ENCODE measurements around the gene EPHA10.

EPHA10 gene

DNA sequence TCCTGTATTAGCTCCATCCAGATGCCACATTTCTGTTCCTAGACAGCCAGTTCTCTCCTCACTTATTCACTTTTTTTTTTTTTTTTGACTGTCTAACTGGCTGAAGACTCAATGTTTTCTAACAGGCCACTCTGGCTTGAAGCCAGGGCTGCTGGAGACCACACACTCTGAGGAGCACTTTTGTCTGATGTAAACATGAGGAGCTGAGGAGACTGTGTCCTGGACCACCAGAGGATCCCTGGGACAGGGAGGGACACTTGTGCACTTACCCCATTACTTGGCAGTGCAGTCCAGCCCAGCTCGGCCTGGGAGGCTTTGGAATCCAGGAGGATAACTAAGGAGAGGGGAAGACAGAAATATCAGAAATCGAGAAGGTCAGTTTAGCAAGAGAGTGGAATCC is 2.4 kb downstream of the EPHA10 start:
- no peak for DNase-seq (ENCODE audit: low read depth in 1 of 2, low spot score in 1 of 2)
- TF ChIP-seq JUND (IDR thresholded peaks at IDR 0.05; ENCODE audit: low read depth): no peak
- in situ Hi-C loops (cut with HindIII; ENCODE audit: low pct_unique_long_range_greater_than_20kb, low sequenced_read_pairs): no loop called here

DNA sequence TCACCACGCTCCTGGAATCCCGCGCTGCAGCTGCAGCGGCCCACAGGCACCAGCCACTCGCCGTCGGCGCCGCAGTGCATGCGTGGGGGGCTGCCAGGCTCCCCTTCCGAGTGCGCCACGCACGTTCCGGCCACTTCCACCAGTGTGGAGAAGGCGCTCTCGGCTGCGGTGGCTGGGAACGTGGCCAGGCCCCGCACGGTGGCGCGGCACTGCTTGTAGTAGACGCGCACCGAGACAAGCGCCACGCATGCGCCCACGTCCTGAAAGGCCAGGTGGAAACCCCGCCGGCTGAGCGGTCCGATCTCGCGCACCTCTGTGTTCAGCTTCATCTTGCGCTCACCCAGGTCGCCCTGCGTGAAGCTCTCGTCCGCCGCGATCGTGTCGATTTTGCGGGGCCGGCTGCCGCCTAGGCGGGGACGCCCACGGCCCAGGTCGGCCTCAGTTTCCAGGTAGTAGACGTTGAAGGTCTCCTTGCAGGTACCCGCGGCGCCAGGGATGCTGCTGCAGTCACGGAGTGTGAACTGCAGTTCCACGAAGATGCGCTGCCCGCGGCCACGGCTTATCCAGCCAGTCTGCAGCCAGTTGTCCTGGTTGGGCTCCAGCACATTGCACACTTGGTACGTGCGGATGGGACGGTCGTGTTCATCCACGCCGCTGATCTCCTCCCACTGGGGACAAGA is 3.4 kb downstream of the EPHA10 start:
- in situ Hi-C loops (cut with HindIII; ENCODE audit: low pct_unique_long_range_greater_than_20kb, low sequenced_read_pairs): no loop called here
- TF ChIP-seq JUND (IDR thresholded peaks at IDR 0.05; ENCODE audit: low read depth): no peak
- no peak for DNase-seq (ENCODE audit: low read depth in 1 of 2, low spot score in 1 of 2)

- no peak for TF ChIP-seq JUND (IDR thresholded peaks at IDR 0.05; ENCODE audit: low read depth)
- in situ Hi-C loops (cut with HindIII; ENCODE audit: low pct_unique_long_range_greater_than_20kb, low sequenced_read_pairs): no loop called here
- no peak for DNase-seq (ENCODE audit: low read depth in 1 of 2, low spot score in 1 of 2)
Measured at GRCh38 chr1:37759451-37759850, 5.5 kb downstream of the EPHA10 start.

DNA sequence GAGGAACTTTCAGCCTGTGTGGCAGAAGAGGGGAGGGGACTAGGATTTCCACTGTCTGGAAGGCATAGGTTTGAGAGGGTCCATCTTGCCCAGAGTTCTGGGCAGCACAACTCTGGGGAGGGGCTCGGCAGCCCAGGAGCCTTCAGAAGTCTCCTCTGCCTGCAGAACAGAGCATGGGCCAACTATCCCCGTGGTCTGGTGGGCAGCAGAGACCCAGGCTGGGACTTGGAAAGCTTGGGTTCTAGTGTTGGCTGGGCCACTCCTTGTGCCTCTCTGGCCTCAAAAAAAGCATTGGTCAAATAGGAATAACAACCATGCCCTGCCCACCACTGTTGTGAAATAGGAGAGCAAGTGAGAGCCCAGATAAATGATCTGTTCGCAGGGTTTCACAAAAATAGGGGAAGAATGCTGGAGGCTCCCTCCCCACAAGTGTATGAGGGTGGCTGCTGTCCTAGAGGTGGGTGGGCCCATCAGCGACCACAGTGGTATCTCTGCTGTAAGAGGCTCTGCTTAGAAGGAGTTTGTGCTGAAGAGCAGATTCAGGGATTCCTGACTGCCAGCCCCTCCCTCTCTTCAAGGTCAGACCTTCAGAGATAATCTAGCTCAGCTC is 8.9 kb downstream of the EPHA10 start:
- no peak for DNase-seq (ENCODE audit: low read depth in 1 of 2, low spot score in 1 of 2)
- in situ Hi-C loops (cut with HindIII; ENCODE audit: low pct_unique_long_range_greater_than_20kb, low sequenced_read_pairs): no loop called here
- no peak for TF ChIP-seq JUND (IDR thresholded peaks at IDR 0.05; ENCODE audit: low read depth)

GRCh38 chr1:37755290-37755689 is 9.6 kb downstream of the EPHA10 start:
- no peak for TF ChIP-seq JUND (IDR thresholded peaks at IDR 0.05; ENCODE audit: low read depth)
- in situ Hi-C loops (cut with HindIII; ENCODE audit: low pct_unique_long_range_greater_than_20kb, low sequenced_read_pairs): no loop called here
- no peak for DNase-seq (ENCODE audit: low read depth in 1 of 2, low spot score in 1 of 2)

GRCh38 chr1:37753473-37754321 is 11.2 kb downstream of the EPHA10 start:
- in situ Hi-C loops (cut with HindIII; ENCODE audit: low pct_unique_long_range_greater_than_20kb, low sequenced_read_pairs): no loop called here
- no peak for DNase-seq (ENCODE audit: low read depth in 1 of 2, low spot score in 1 of 2)
- TF ChIP-seq JUND (IDR thresholded peaks at IDR 0.05; ENCODE audit: low read depth): no peak

DNA sequence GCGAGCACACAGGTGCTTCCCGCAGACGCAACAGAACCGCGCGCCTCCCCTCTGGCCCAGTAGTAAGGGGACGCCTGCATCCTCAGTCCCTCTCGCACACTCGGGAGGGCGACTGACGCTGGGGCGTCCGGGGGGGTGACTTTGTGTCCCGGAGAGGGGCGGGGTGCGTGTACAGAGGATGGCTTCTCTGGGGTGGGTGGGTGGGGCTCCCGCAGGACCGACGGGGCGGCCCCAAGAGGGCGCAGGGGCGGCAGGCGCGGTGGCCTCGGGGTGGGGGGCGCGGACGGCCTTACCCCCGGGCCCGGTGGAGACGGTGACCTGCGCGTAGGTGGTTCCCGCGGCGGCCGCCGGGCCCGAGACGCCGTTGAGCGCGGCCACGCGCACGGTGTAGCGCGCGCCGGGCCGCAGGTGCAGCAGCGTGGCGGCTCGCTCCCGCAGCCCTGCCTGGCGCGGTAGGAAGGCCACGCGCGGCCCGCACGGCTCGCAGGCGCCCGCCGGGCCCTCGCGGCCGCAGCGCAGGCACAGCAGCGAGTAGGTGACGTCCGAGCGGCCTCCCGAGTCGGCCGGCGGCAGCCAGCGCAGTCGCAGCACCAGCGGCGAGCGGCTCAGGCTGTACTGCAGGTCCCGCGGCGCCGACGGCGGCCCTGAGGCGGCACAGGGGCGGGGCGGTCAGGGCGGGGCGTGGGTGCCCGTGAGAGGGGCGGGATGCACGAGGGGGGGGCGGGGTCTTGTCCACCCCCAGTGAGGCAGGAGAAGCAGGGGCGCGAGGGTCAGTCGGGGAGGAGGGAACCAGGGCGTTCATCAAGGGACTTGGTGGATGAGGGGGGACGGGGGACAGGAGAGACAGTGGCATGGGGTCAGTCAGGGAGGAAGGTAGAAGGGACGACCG is 12.1 kb downstream of the EPHA10 start:
- no peak for TF ChIP-seq JUND (IDR thresholded peaks at IDR 0.05; ENCODE audit: low read depth)
- DNase-seq (ENCODE audit: low read depth in 1 of 2, low spot score in 1 of 2): peak; percentile 39 to 77
- in situ Hi-C loops (cut with HindIII; ENCODE audit: low pct_unique_long_range_greater_than_20kb, low sequenced_read_pairs): no loop called here

DNA sequence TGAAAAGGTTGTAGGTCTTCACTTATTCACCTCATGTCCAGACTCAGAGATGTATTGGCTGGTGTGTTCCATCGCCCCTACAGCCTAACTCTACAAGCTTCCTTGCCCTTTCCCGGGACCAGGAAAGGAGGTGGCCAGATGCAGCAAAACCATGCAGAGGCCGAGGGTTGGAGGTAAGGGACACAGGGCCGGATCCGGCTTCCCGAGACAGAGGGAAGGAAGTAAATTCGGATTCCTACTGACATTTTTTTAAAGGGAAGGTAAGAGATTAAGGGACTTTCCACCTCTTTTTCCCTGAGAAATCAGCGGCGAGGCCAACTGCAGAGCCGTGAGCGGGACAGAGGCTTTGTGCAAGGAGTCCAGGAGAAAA is 12.7 kb downstream of the EPHA10 start:
- DNase-seq (ENCODE audit: low read depth in 1 of 2, low spot score in 1 of 2): no peak
- in situ Hi-C loops (cut with HindIII; ENCODE audit: low pct_unique_long_range_greater_than_20kb, low sequenced_read_pairs): no loop called here
- TF ChIP-seq JUND (IDR thresholded peaks at IDR 0.05; ENCODE audit: low read depth): no peak

- in situ Hi-C loops (cut with HindIII; ENCODE audit: low pct_unique_long_range_greater_than_20kb, low sequenced_read_pairs): no loop called here
- TF ChIP-seq JUND (IDR thresholded peaks at IDR 0.05; ENCODE audit: low read depth): no peak
- DNase-seq (ENCODE audit: low read depth in 1 of 2, low spot score in 1 of 2): no peak
Measured at GRCh38 chr1:37748565-37748964, 16.4 kb downstream of the EPHA10 start.

DNA sequence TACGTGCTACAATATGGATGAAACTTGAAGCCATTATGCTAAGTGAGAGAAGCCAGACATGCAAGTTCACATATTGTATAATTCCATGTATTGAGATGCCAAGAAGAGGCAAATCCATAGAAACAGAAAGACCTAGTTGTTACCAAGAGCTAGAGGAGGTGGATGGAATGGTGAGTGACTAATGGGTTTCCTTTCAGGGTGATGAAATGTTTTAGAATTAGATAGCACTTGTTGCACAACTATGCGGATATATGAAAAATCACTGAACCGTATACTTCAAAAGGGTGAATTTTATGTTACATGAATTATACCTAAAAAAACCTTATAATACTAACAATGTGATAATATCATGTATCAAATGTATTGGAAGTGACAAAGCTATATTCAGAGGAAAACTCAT is 18.1 kb downstream of the EPHA10 start:
- in situ Hi-C loops (cut with HindIII; ENCODE audit: low pct_unique_long_range_greater_than_20kb, low sequenced_read_pairs): no loop called here
- TF ChIP-seq JUND (IDR thresholded peaks at IDR 0.05; ENCODE audit: low read depth): no peak
- no peak for DNase-seq (ENCODE audit: low read depth in 1 of 2, low spot score in 1 of 2)

GRCh38 chr1:37741662-37742061 is 23.3 kb downstream of the EPHA10 start:
- in situ Hi-C loops (cut with HindIII; ENCODE audit: low pct_unique_long_range_greater_than_20kb, low sequenced_read_pairs): no loop called here
- no peak for TF ChIP-seq JUND (IDR thresholded peaks at IDR 0.05; ENCODE audit: low read depth)
- no peak for DNase-seq (ENCODE audit: low read depth in 1 of 2, low spot score in 1 of 2)

- DNase-seq (ENCODE audit: low read depth in 1 of 2, low spot score in 1 of 2): no peak
- TF ChIP-seq JUND (IDR thresholded peaks at IDR 0.05; ENCODE audit: low read depth): no peak
- in situ Hi-C loops (cut with HindIII; ENCODE audit: low pct_unique_long_range_greater_than_20kb, low sequenced_read_pairs): no loop called here
Measured at GRCh38 chr1:37741130-37741529, 23.8 kb downstream of the EPHA10 start.
